GM21619 (cell line): Measurements from ENCODE around the gene OPCML.

Experiments used
- ATAC-seq: cut with Tn5 transposase; IDR thresholded peaks from one replicate; pipeline ENCODE4 v1.9.1; 2021; ENCODE audit not compliant: unreplicated experiment

The OPCML gene

GRCh38 chr11:133362916-133363315 is 169.4 kb downstream of the OPCML start:
- ATAC-seq, result no peak

DNA sequence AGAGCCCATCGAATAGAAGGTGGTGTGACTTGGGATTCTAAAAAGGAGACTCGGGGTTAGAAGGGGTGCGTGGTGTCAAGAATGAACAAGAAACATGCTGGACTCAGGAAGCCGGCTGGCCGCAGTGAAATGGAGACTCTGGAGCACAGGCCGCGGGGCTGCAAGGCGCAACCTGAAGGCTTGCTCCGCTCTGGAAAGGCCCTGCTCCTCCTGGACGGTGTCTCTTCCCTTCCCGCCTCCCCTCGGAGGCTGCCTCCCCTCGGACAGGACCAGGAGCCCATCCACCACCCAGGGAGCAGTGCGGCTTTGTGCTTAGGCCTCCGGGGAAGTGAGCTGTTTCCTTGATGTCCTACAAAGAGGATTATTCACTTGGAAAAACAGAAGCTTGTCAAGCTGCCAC is 170.1 kb downstream of the OPCML start:
- ATAC-seq, result no peak

- no peak for ATAC-seq
Measured at GRCh38 chr11:133361689-133361994, 170.7 kb downstream of the OPCML start.

GRCh38 chr11:133360860-133361688 is 171.2 kb downstream of the OPCML start:
- ATAC-seq, result no peak

- no peak for ATAC-seq
Measured at GRCh38 chr11:133355095-133355494, 177.2 kb downstream of the OPCML start.

- ATAC-seq, result no peak
Measured at GRCh38 chr11:133354069-133354468, 178.2 kb downstream of the OPCML start.

DNA sequence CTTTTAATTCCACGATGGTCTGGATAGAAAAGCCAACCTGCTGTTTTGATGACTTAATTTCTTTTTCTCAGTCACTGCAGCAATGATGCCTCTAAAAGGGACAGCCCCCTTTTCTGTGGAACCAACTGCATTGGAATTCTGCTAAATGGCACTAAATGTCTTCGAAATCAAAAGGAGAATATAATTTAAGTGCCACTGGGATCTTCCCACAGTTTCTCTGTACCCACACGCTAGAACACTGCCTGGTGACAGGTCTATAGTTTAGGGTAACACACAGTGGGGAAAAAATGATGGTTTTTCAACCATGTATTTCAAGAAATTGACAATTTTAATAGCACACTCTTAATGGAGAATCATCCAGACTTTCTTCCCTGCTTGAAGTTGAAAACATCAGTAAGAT is 182.3 kb downstream of the OPCML start:
- no peak for ATAC-seq

GRCh38 chr11:133347988-133348387 is 184.3 kb downstream of the OPCML start:
- no peak for ATAC-seq

- no peak for ATAC-seq
Measured at GRCh38 chr11:133346137-133346536, 186.2 kb downstream of the OPCML start.

DNA sequence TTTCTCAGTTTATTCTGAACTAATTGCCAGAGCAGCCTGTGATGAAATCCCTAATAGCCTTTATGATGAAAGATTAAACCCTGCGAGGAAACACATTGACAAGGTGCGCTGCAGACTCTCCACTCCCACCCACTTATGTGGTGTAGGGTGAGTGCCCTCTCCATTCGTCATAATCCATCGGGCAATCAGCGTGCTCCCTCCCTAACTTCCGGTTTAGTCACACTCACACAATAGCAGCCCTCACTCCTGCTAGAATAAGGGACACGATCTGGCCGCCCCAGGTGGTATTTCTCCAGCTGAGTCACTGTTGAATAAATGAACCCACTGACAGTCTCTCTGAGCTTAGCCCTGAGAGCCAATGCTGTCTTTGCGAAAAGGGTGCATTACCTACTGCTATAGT is 188.3 kb downstream of the OPCML start:
- no peak for ATAC-seq

DNA sequence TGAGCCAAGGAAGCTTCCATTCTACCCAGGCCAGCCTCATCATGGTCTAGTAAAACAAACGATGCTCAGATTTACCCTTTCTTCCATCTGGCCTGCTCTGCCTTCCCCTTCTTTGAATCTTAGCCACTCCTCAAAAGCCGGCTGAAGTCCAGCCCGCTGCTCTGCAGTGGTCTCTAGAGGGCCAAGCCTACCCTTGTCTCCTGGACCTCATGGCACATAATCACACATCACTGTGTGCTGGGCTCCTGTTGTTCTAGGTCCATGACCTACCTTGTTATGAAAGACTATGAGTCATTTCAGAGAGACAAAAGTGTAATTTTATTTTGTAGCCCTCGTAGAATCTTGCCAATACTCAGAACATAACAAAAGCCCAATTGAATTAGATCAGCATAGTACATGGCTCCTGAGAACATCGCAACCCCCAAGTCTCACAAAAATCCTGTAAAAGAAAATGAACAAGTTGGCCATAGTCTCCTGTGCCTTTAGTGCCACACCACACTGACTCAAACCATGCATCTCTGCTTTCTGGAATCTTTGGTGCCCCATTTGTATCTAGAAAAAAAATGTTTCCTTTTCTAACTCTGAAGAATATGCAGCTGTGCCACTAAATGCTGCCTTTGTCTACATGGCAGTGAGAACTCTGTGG is 192.7 kb downstream of the OPCML start:
- ATAC-seq, result no peak

DNA sequence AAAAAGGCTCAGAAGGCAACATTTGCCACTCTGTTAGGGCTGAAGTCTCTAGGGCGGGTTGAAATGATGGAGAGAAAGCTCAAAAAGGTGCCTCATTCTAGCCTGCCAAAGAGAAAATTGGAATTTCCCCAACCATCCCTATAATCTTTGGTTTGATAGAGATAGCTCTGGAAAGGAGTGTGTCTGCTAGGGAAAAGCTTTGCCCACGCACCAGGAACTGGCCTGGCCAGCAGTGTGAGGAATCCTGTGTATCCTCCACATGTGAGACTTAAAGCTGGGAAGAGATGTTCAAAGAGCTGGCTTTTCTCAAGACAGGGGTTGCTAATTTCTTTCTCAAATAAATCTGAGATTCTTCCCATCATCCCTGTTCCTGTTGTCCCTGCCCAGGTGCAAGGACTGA is 193.7 kb downstream of the OPCML start:
- ATAC-seq, result no peak

- no peak for ATAC-seq
Measured at GRCh38 chr11:133337951-133338418, 194.3 kb downstream of the OPCML start.

- ATAC-seq, result no peak
Measured at GRCh38 chr11:133337193-133337592, 195.1 kb downstream of the OPCML start.

DNA sequence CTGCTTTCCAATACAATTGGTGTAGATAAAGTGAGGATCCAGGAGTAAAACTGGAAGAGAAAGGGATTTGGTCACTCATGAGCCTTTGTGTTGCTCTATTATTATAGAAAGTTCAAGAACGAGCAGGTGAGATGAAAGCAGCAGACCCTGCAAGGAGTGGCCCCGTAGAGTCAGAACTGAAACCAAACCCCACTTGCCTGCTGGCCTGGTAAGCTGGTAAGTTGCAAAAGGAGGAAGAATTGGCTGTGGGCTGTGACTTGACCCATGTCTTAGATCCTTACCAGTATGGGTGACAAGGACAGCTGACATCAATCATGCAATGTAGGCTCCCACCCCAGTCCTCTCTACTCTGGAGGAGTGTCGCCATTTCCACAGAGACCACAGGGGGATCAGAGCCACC is 201.3 kb downstream of the OPCML start:
- no peak for ATAC-seq

- ATAC-seq, result no peak
Measured at GRCh38 chr11:133326849-133327248, 205.5 kb downstream of the OPCML start.

DNA sequence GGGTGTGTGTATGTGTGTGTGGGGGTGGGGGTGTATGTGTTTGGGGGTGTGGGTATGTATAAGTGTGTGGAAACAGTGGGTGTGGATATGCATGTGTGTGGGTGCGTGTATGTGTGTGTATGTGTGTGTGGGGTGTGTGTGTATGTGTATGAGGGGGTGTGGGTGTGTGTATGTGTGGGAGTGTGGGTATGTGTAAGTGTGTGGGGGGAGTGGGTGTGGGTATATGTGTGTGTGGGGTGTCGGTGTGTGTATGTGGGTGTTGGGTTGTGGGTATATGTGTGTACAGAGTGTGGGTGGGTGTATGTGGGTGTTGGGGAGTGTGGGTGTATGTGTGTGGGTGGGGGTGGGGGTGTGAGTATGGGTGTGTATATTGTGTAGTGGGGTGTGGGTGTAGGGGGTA is 206.0 kb downstream of the OPCML start:
- no peak for ATAC-seq

DNA sequence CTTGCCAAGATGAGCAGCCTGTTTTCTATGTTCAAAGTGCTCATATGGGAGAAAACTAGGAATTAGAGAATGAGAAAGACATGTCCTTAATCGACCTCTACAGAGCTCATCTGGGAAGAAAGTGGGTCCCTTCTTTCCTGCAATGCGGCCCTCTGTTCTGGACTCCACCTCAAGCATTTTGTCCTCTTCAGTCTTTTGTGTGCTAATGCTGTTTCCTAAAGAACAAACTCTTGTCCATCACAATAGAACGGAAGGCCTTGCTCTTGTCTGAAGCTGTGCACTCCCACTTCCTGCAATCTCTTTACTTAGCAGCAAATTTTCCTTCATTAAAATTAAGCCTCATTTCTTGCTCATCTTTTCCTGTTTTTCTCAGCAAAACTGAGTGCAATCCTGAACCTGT is 206.6 kb downstream of the OPCML start:
- ATAC-seq, result no peak

GRCh38 chr11:133323354-133323753 is 208.9 kb downstream of the OPCML start:
- ATAC-seq, result no peak

DNA sequence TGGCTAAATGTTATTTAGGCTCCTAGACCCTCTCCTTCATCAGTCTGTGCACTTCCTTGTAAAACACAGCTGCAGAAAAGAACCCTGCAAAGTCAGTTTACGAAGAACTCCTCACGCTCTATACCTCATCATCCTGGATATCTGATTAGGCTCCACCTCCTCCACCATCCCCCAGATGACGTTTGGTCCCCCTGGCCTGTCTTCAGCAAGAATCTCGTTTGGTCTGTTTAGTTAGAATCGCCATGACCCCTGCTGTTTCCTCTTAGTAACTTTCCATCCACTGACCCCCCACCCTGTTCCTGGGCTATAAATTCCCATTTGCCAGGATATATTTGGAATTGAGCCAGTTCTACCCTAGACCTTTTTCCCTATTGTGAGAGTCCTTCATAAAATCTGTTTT is 214.1 kb downstream of the OPCML start:
- ATAC-seq, result no peak

GRCh38 chr11:133311230-133311629 is 221.1 kb downstream of the OPCML start:
- no peak for ATAC-seq

GRCh38 chr11:133306019-133306418 is 226.3 kb downstream of the OPCML start:
- no peak for ATAC-seq
